ENCODE data around the gene PRDX5.
A peak's percentile ranks its signal among the peaks of the same experiment; 100 is the strongest.
"Not testable (repeated sequence)": the region's sequence is repeated elsewhere in the genome, so short reads cannot be mapped to it uniquely, and the experiment has no call there.

PRDX5 gene

GRCh38 chr11:64305691-64306562 lies 12.0 kb upstream of the PRDX5 start:
- Mint-ChIP-seq H3K9me3 (no peaks in the 10 kb centered on the region), H3K27ac (peak overlapping the region; percentile 100), H3K4me3 (peak overlapping the region; percentile 99), H3K4me1 (ENCODE audit: low read depth) (peaks cover 43% of the 10 kb centered on the region), H3K36me3 (ENCODE audit: low read depth) (peaks cover 57% of the 10 kb centered on the region), H3K27me3 (peaks cover 12% of the 10 kb centered on the region)
- intact Hi-C loops (cut with micrococcal nuclease), result loop anchor here (1.0 to 5.0 kb wide), 5 partner anchors 11 to 66 kb away; partner anchors contain the start of genes BAD, CCDC88B, GPR137 and TRMT112

DNA sequence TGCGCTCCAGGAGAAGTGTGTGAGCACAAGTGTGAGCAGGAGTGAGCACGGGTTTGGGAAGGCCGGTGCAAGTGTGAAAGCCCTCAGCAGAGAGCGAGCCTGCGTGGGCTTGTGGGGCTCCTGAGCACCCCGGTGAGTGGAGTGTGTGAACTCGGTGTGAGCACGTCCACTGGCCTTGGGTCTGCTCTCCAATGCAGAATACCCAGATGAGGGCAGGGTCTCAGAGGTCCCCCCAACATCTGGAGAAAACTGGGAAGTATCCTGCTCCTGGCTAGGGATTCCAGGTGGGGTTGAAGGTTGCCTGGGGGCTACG lies 11.4 kb upstream of the PRDX5 start:
- peaks cover 63% of the 10 kb centered on the region for H3K36me3 Mint-ChIP-seq (ENCODE audit: low read depth)
- intact Hi-C loops (cut with micrococcal nuclease), result loop anchor here (5.0 kb wide), 1 partner anchor 36 kb away; the partner anchor contains the start of gene CCDC88B
- peaks cover 10% of the 10 kb centered on the region for H3K27me3 Mint-ChIP-seq
- peaks cover 47% of the 10 kb centered on the region for H3K4me1 Mint-ChIP-seq (ENCODE audit: low read depth)
- no peaks in the 10 kb centered on the region for H3K9me3 Mint-ChIP-seq
- peak overlapping the region; percentile 99 for H3K4me3 Mint-ChIP-seq
- H3K27ac Mint-ChIP-seq, result peak overlapping the region; percentile 100

GRCh38 chr11:64306876-64307622 lies 10.9 kb upstream of the PRDX5 start:
- H3K27me3 Mint-ChIP-seq, result peaks cover 5% of the 10 kb centered on the region
- H3K36me3 Mint-ChIP-seq (ENCODE audit: low read depth), result peaks cover 69% of the 10 kb centered on the region
- peaks cover 48% of the 10 kb centered on the region for H3K4me1 Mint-ChIP-seq (ENCODE audit: low read depth)
- peak overlapping the region; percentile 99 for H3K4me3 Mint-ChIP-seq
- intact Hi-C loops (cut with micrococcal nuclease), result loop anchor here (5.0 kb wide), 1 partner anchor 35 kb away; the partner anchor contains the start of gene CCDC88B
- peak overlapping the region; percentile 100 for H3K27ac Mint-ChIP-seq
- H3K9me3 Mint-ChIP-seq, result no peaks in the 10 kb centered on the region

GRCh38 chr11:64307795-64308194 lies 10.1 kb upstream of the PRDX5 start:
- H3K4me1 Mint-ChIP-seq (ENCODE audit: low read depth), result peaks cover 55% of the 10 kb centered on the region
- intact Hi-C loops (cut with micrococcal nuclease), result loop anchor here (5.0 kb wide), 1 partner anchor 35 kb away; the partner anchor contains the start of gene CCDC88B
- not testable (repeated sequence) for H3K27me3 Mint-ChIP-seq, H3K4me3 Mint-ChIP-seq, H3K27ac Mint-ChIP-seq, H3K9me3 Mint-ChIP-seq
- H3K36me3 Mint-ChIP-seq (ENCODE audit: low read depth), result peaks cover 76% of the 10 kb centered on the region

DNA sequence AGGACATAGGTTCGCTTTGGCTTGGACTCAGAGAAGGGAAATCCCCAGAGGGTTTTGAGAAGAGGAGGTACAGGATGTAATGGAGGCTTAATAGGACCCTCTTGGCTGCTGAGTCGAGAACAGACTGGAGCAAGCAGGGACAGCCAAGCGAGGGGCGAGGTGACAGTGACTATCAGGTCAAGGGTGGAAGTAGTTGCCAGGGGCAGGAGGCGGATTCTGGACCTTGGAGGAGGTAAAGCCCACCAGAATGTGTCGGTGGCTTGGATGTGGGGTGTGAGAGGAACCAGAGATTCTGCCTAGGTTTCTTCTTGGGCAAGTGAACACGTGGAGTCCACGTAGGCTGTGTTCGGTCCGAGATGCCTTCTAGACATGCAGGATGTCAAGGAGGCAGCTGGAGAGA lies 5.0 kb upstream of the PRDX5 start:
- Mint-ChIP-seq H3K27me3 (no peaks in the 10 kb centered on the region), H3K27ac (peak overlapping the region; percentile 14), H3K9me3 (no peaks in the 10 kb centered on the region), H3K4me3 (no peak overlapping the region), H3K4me1 (ENCODE audit: low read depth) (peaks cover 57% of the 10 kb centered on the region), H3K36me3 (ENCODE audit: low read depth) (peaks cover 95% of the 10 kb centered on the region)
- intact Hi-C loops (cut with micrococcal nuclease), result no loop called here

- Mint-ChIP-seq H3K9me3 (no peaks in the 10 kb centered on the region), H3K27me3 (no peaks in the 10 kb centered on the region), H3K27ac (peak overlapping the region; percentile 14)
Measured at GRCh38 chr11:64313491-64314145, 4.3 kb upstream of the PRDX5 start.

DNA sequence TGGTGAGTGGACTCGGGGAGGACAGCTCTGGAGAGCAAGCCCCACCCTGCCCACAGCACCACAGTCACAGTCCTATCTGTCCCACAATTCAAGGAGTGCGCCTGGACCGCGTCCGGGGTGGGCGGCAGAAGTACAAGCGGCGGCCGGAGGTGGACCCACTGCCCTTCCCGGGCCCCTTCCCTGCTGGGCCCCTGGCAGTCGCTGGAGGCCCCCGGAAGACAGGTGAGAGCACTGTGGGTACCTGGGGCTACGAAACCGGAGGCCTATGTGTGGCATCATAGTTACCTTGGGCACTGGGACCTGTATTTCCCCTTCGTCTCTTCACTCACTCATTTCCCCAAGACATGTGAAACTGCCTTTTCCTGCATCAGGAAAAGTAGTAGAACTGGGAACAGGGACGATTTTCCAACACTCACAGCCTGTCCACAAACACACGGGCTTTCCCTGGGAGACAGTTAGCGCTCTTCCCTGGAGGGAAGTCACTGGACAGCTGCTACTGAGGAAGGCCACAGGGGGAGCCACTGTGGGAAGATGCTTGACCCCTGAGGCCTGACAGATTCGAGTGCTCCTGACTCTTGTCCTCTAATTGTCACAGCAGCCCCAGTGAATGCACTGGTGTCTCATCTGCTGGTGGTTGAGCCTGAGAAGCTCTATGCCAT lies 3.6 kb upstream of the PRDX5 start:
- intact Hi-C loops (cut with micrococcal nuclease), result no loop called here
- H3K36me3 Mint-ChIP-seq (ENCODE audit: low read depth), result peaks cover 94% of the 10 kb centered on the region
- peaks cover 64% of the 10 kb centered on the region for H3K4me1 Mint-ChIP-seq (ENCODE audit: low read depth)
- H3K27me3 Mint-ChIP-seq, result no peaks in the 10 kb centered on the region
- no peak overlapping the region for H3K4me3 Mint-ChIP-seq
- no peaks in the 10 kb centered on the region for H3K9me3 Mint-ChIP-seq
- H3K27ac Mint-ChIP-seq, result no peak overlapping the region

More at GRCh38 chr11:64313491-64314145, 4.3 kb upstream of the PRDX5 start:
- peaks cover 94% of the 10 kb centered on the region for H3K36me3 Mint-ChIP-seq (ENCODE audit: low read depth)
- no peak overlapping the region for H3K4me3 Mint-ChIP-seq
- H3K4me1 Mint-ChIP-seq (ENCODE audit: low read depth), result peaks cover 57% of the 10 kb centered on the region
- intact Hi-C loops (cut with micrococcal nuclease), result no loop called here

GRCh38 chr11:64314805-64315561 lies 2.9 kb upstream of the PRDX5 start:
- Mint-ChIP-seq H3K9me3 (no peaks in the 10 kb centered on the region), H3K27me3 (no peaks in the 10 kb centered on the region), H3K4me1 (ENCODE audit: low read depth) (peaks cover 71% of the 10 kb centered on the region), H3K4me3 (no peak overlapping the region), H3K27ac (no peak overlapping the region), H3K36me3 (ENCODE audit: low read depth) (peaks cover 92% of the 10 kb centered on the region)
- intact Hi-C loops (cut with micrococcal nuclease), result no loop called here

- H3K27me3 Mint-ChIP-seq; intact Hi-C loops (cut with micrococcal nuclease); H3K9me3 Mint-ChIP-seq: not testable (repeated sequence)
- H3K27ac Mint-ChIP-seq, result peak overlapping the region; percentile 96
- peaks cover 92% of the 10 kb centered on the region for H3K36me3 Mint-ChIP-seq (ENCODE audit: low read depth)
- H3K4me3 Mint-ChIP-seq, result peak overlapping the region; percentile 80
- peaks cover 77% of the 10 kb centered on the region for H3K4me1 Mint-ChIP-seq (ENCODE audit: low read depth)
Measured at GRCh38 chr11:64315667-64316526, 2.0 kb upstream of the PRDX5 start.

DNA sequence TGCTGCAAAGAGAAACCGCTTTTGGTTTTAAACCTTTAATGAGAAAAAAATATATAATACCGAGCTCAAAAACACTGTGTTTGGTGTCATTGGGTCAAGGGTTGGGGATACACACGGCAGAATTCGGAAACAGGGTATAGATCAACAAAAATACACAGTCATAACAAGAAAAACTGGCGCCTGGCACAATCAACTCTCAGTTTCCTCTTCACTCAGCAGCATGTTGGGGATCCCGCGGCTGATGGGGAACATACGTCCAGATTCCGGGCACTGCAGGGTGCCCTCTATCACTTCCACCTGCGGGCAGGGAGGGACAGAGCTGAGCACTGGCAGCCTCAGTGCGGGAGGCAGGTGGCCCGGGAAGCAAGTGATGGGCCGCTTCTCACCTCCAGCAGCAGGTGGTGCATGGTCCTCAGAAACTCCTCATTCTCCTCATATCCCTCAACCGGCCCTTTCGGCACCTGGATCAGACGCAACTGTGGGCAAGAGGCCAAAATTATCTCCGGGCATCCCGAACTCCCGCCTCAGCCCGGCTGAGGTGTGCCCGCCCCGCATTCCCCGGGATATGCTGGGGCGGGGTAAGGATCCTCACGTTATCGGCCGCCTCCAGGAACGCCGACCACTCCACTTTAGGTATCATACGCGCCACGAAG lies 1.1 kb upstream of the PRDX5 start:
- peak overlapping the region; percentile 96 for H3K27ac Mint-ChIP-seq
- no peaks in the 10 kb centered on the region for H3K27me3 Mint-ChIP-seq
- peak overlapping the region; percentile 80 for H3K4me3 Mint-ChIP-seq
- H3K36me3 Mint-ChIP-seq (ENCODE audit: low read depth), result peaks cover 92% of the 10 kb centered on the region
- no peaks in the 10 kb centered on the region for H3K9me3 Mint-ChIP-seq
- intact Hi-C loops (cut with micrococcal nuclease), result loop anchor here (1.0 kb wide), 1 partner anchor 11 kb away; the partner anchor contains the start of gene ESRRA
- H3K4me1 Mint-ChIP-seq (ENCODE audit: low read depth), result peaks cover 74% of the 10 kb centered on the region

- Mint-ChIP-seq H3K27ac (peak within 1 kb of the TSS; percentile 96), H3K36me3 (ENCODE audit: low read depth) (peaks cover 92% of the 10 kb centered on the region), H3K4me1 (ENCODE audit: low read depth) (peaks cover 70% of the 10 kb centered on the region), H3K27me3 (no peaks in the 10 kb centered on the region), H3K4me3 (peak within 1 kb of the TSS; percentile 80), H3K9me3 (no peaks in the 10 kb centered on the region)
- intact Hi-C loops (cut with micrococcal nuclease), result loop anchor here (1.0 kb wide), 1 partner anchor 12 kb away; the partner anchor contains the start of gene ESRRA
Measured at GRCh38 chr11:64317325-64317960, 478 bp upstream of the PRDX5 start, which contains the start of gene TRMT112. TSS of gene TRMT112 (minus strand) at chr11:64317559. CDS start at chr11:64317526, 33 bp downstream.
